Measurements from ENCODE around the gene FADD.

The FADD gene

GRCh38 chr11:70247042-70247709, 44.1 kb downstream of the FADD start:
- H2AFZ ChIP-seq (ENCODE audit: low read length): no peak overlapping the region
- no peak overlapping the region for H4K8ac ChIP-seq (ENCODE audit: low read depth, low read length)
- no peaks in the 10 kb centered on the region for H3K36me3 ChIP-seq (replicated peaks in 1 of 2; ENCODE audit: control insufficient read depth in 2 of 2, insufficient read depth in 2 of 2, low read length in 2 of 2)
- no peak for DNase-seq (ENCODE audit: low spot score)
- no peak overlapping the region for H3K4me3 ChIP-seq (ENCODE audit: low read length in 2 of 2)
- H3K27ac ChIP-seq (replicated peaks; ENCODE audit: low read length): no peak overlapping the region
- H3K27me3 ChIP-seq (ENCODE audit: control insufficient read depth in 3 of 3, insufficient read depth in 3 of 3, low read depth in 1 of 3, low read length in 3 of 3): peaks cover 0 to 37% (median 0%) of the 10 kb centered on the region in 3 experiments
- WGBS, 2 donors (ENCODE audit: extremely low coverage in 2 of 2, insufficient read length in 2 of 2, insufficient replicate concordance in 1 of 2): no CpG with 5 or more reads among the region's 8 CpGs
- no peak overlapping the region for H4K91ac ChIP-seq (ENCODE audit: low read depth, low read length, poor library complexity)
- H3K79me1 ChIP-seq (ENCODE audit: low read depth, low read length): peaks cover 1% of the 10 kb centered on the region
- no peak overlapping the region for H2BK15ac ChIP-seq (ENCODE audit: low read length)
- H3K23ac ChIP-seq (ENCODE audit: low read depth, low read length, poor library complexity): no peak overlapping the region
- H2BK120ac ChIP-seq (ENCODE audit: low read depth, low read length): no peak overlapping the region
- H2BK5ac ChIP-seq (ENCODE audit: low read length): no peak overlapping the region
- H2BK12ac ChIP-seq (ENCODE audit: low read length): no peak overlapping the region
- H3K9me3 ChIP-seq (replicated peaks in 1 of 2; ENCODE audit: control insufficient read depth in 2 of 2, insufficient read depth in 1 of 2, low read depth in 1 of 2, low read length in 2 of 2): no peaks in the 10 kb centered on the region
- H3K4me1 ChIP-seq (ENCODE audit: control insufficient read depth in 2 of 2, insufficient read depth in 1 of 2, low read depth in 1 of 2, low read length in 2 of 2): peaks cover 0 to under 1% of the 10 kb centered on the region in 2 donors
- H3K4ac ChIP-seq (ENCODE audit: low read length): no peak overlapping the region
- H3K18ac ChIP-seq (ENCODE audit: low read length): no peak overlapping the region
- no peak overlapping the region for H2AK5ac ChIP-seq (ENCODE audit: low read depth, low read length)
- H3K9ac ChIP-seq (ENCODE audit: low read depth, low read length, poor library complexity): no peak overlapping the region
- H3K14ac ChIP-seq (ENCODE audit: low read length): no peak overlapping the region
- no peak overlapping the region for H3K4me2 ChIP-seq (ENCODE audit: insufficient read depth, low read length, poor library complexity, severe bottlenecking)

DNA sequence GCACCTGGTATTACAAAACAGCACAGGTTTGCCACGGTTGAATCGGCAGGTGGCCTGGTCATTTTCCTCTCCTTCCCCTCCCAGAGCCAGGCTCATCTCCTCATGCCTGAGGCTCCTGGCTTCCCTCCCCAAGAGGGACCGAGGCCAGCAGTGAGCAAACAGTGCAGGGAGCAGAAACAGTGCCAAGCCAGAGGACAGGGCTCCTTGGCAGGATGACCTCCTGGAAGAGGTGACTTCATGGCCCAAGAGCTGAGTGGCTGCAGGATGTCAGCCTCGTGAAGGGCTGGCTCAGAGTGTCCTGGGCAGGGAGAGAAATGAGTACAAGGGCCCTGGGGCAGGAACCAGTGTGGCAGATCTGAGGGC, 44.6 kb downstream of the FADD start:
- H3K79me1 ChIP-seq (ENCODE audit: low read depth, low read length): peaks cover 1% of the 10 kb centered on the region
- H3K9me3 ChIP-seq (replicated peaks in 1 of 2; ENCODE audit: control insufficient read depth in 2 of 2, insufficient read depth in 1 of 2, low read depth in 1 of 2, low read length in 2 of 2): no peaks in the 10 kb centered on the region
- peaks cover 0 to 1% of the 10 kb centered on the region in 2 donors for H3K4me1 ChIP-seq (ENCODE audit: control insufficient read depth in 2 of 2, insufficient read depth in 1 of 2, low read depth in 1 of 2, low read length in 2 of 2)
- H3K23ac ChIP-seq (ENCODE audit: low read depth, low read length, poor library complexity): no peak overlapping the region
- H2BK15ac ChIP-seq (ENCODE audit: low read length): no peak overlapping the region
- no peak overlapping the region for H2BK12ac ChIP-seq (ENCODE audit: low read length)
- no peak overlapping the region for H3K4me3 ChIP-seq (ENCODE audit: low read length in 2 of 2)
- H3K9ac ChIP-seq (ENCODE audit: low read depth, low read length, poor library complexity): no peak overlapping the region
- no peak overlapping the region for H3K18ac ChIP-seq (ENCODE audit: low read length)
- peaks cover 0 to 34% (median 0%) of the 10 kb centered on the region in 3 experiments for H3K27me3 ChIP-seq (ENCODE audit: control insufficient read depth in 3 of 3, insufficient read depth in 3 of 3, low read depth in 1 of 3, low read length in 3 of 3)
- no peak overlapping the region for H2BK120ac ChIP-seq (ENCODE audit: low read depth, low read length)
- H2BK5ac ChIP-seq (ENCODE audit: low read length): no peak overlapping the region
- DNase-seq (ENCODE audit: low spot score): no peak
- no peak overlapping the region for H2AFZ ChIP-seq (ENCODE audit: low read length)
- H3K4ac ChIP-seq (ENCODE audit: low read length): no peak overlapping the region
- no CpG with 5 or more reads among the region's 4 CpGs for WGBS, 2 donors (ENCODE audit: extremely low coverage in 2 of 2, insufficient read length in 2 of 2, insufficient replicate concordance in 1 of 2)
- H3K27ac ChIP-seq (replicated peaks; ENCODE audit: low read length): no peak overlapping the region
- H2AK5ac ChIP-seq (ENCODE audit: low read depth, low read length): no peak overlapping the region
- no peak overlapping the region for H3K14ac ChIP-seq (ENCODE audit: low read length)
- no peaks in the 10 kb centered on the region for H3K36me3 ChIP-seq (replicated peaks in 1 of 2; ENCODE audit: control insufficient read depth in 2 of 2, insufficient read depth in 2 of 2, low read length in 2 of 2)
- no peak overlapping the region for H4K91ac ChIP-seq (ENCODE audit: low read depth, low read length, poor library complexity)
- no peak overlapping the region for H4K8ac ChIP-seq (ENCODE audit: low read depth, low read length)
- no peak overlapping the region for H3K4me2 ChIP-seq (ENCODE audit: insufficient read depth, low read length, poor library complexity, severe bottlenecking)

- Histone ChIP-seq H3K4me2 (ENCODE audit: insufficient read depth, low read length, poor library complexity, severe bottlenecking) (no peak overlapping the region), H3K9ac (ENCODE audit: low read depth, low read length, poor library complexity) (no peak overlapping the region), H2BK15ac (ENCODE audit: low read length) (no peak overlapping the region), H2AFZ (ENCODE audit: low read length) (no peak overlapping the region), H3K79me1 (ENCODE audit: low read depth, low read length) (peaks cover 1% of the 10 kb centered on the region), H3K4me3 (ENCODE audit: low read length in 2 of 2) (no peak overlapping the region), H2BK12ac (ENCODE audit: low read length) (no peak overlapping the region), H3K14ac (ENCODE audit: low read length) (no peak overlapping the region), H3K36me3 (replicated peaks in 1 of 2; ENCODE audit: control insufficient read depth in 2 of 2, insufficient read depth in 2 of 2, low read length in 2 of 2) (no peaks in the 10 kb centered on the region), H2BK120ac (ENCODE audit: low read depth, low read length) (no peak overlapping the region), H2BK5ac (ENCODE audit: low read length) (no peak overlapping the region), H3K27me3 (ENCODE audit: control insufficient read depth in 3 of 3, insufficient read depth in 3 of 3, low read depth in 1 of 3, low read length in 3 of 3) (peaks cover 0 to 23% (median 0%) of the 10 kb centered on the region in 3 experiments), H3K9me3 (replicated peaks in 1 of 2; ENCODE audit: control insufficient read depth in 2 of 2, insufficient read depth in 1 of 2, low read depth in 1 of 2, low read length in 2 of 2) (no peaks in the 10 kb centered on the region), H3K4me1 (ENCODE audit: control insufficient read depth in 2 of 2, insufficient read depth in 1 of 2, low read depth in 1 of 2, low read length in 2 of 2) (peaks cover 0 to 1% of the 10 kb centered on the region in 2 donors), H3K18ac (ENCODE audit: low read length) (no peak overlapping the region), H4K8ac (ENCODE audit: low read depth, low read length) (no peak overlapping the region), H4K91ac (ENCODE audit: low read depth, low read length, poor library complexity) (no peak overlapping the region), H3K23ac (ENCODE audit: low read depth, low read length, poor library complexity) (no peak overlapping the region), H2AK5ac (ENCODE audit: low read depth, low read length) (no peak overlapping the region), H3K27ac (replicated peaks; ENCODE audit: low read length) (no peak overlapping the region), H3K4ac (ENCODE audit: low read length) (no peak overlapping the region)
- no peak for DNase-seq (ENCODE audit: low spot score)
- WGBS, 2 donors (ENCODE audit: extremely low coverage in 2 of 2, insufficient read length in 2 of 2, insufficient replicate concordance in 1 of 2): no CpG with 5 or more reads among the region's 16 CpGs
Measured at GRCh38 chr11:70250876-70251658, 48.0 kb downstream of the FADD start.

DNA sequence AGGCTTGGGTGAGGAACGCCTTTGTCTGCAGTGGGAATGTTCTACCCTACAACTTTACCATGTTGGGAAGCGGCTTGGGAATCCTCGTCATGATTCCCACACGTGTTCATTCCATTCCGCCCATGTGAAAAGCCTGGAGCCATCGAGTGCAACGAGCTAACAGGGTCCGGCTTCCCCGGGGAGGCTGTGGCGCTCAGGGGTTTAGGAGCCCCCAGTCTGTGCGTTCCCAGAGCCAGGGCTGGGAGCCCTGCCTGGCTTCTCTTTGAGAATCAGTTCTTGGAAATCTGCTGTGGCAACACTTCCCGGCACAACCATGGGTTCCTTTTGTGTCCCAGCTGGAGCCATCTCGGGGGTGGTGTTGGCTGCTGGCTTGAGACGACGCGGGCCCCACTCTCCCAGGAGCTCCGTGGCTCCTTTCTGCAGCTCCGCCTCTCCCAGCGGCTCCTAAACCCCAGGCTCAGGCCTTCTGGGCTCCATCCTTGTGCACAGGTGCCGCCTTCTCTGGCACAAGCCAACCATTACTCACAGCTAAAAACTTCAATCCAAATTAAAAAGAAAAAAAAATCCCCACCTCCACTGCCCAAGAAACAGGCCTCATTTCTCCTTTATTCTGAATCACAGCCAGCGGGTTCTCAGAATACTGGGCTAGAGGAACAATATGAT, 48.7 kb downstream of the FADD start:
- Histone ChIP-seq H3K9ac (ENCODE audit: low read depth, low read length, poor library complexity) (no peak overlapping the region), H2BK15ac (ENCODE audit: low read length) (no peak overlapping the region), H3K4me1 (ENCODE audit: control insufficient read depth in 2 of 2, insufficient read depth in 1 of 2, low read depth in 1 of 2, low read length in 2 of 2) (peaks cover 0 to 1% of the 10 kb centered on the region in 2 donors), H3K36me3 (replicated peaks in 1 of 2; ENCODE audit: control insufficient read depth in 2 of 2, insufficient read depth in 2 of 2, low read length in 2 of 2) (no peaks in the 10 kb centered on the region), H3K18ac (ENCODE audit: low read length) (peak overlapping the region; percentile 46), H4K91ac (ENCODE audit: low read depth, low read length, poor library complexity) (no peak overlapping the region), H3K4me2 (ENCODE audit: insufficient read depth, low read length, poor library complexity, severe bottlenecking) (no peak overlapping the region), H2BK12ac (ENCODE audit: low read length) (no peak overlapping the region), H3K9me3 (replicated peaks in 1 of 2; ENCODE audit: control insufficient read depth in 2 of 2, insufficient read depth in 1 of 2, low read depth in 1 of 2, low read length in 2 of 2) (no peaks in the 10 kb centered on the region), H2BK120ac (ENCODE audit: low read depth, low read length) (no peak overlapping the region), H2AFZ (ENCODE audit: low read length) (peak overlapping the region; percentile 68), H3K27ac (replicated peaks; ENCODE audit: low read length) (no peak overlapping the region), H3K14ac (ENCODE audit: low read length) (no peak overlapping the region), H2BK5ac (ENCODE audit: low read length) (no peak overlapping the region), H2AK5ac (ENCODE audit: low read depth, low read length) (no peak overlapping the region), H3K27me3 (ENCODE audit: control insufficient read depth in 3 of 3, insufficient read depth in 3 of 3, low read depth in 1 of 3, low read length in 3 of 3) (peaks cover 0 to 23% (median 0%) of the 10 kb centered on the region in 3 experiments), H3K4me3 (ENCODE audit: low read length in 2 of 2) (no peak overlapping the region), H3K4ac (ENCODE audit: low read length) (no peak overlapping the region), H3K23ac (ENCODE audit: low read depth, low read length, poor library complexity) (no peak overlapping the region), H4K8ac (ENCODE audit: low read depth, low read length) (no peak overlapping the region), H3K79me1 (ENCODE audit: low read depth, low read length) (peaks cover 1% of the 10 kb centered on the region)
- DNase-seq (ENCODE audit: low spot score): no peak
- WGBS, 2 donors (ENCODE audit: extremely low coverage in 2 of 2, insufficient read length in 2 of 2, insufficient replicate concordance in 1 of 2): no CpG with 5 or more reads among the region's 21 CpGs

Measured in neuronal stem cell (in vitro differentiated cells).